AG09309 (cell line): Measurements from ENCODE around the gene GPR78.

ENCODE experiments used
- DNase-seq: peaks from one replicate; pipeline ENCODE4 v3.0.0-alpha.2; 2010; ENCODE audit warnings: low read depth
- H3K4me3 ChIP-seq: 2 replicates; pipeline ENCODE4 v1.5.1; 2011; ENCODE audit warnings: mild to moderate bottlenecking, low read depth, low read length, moderate library complexity; ENCODE audit not compliant: control insufficient read depth
- CTCF ChIP-seq: IDR thresholded peaks from 2 replicates; pipeline ENCODE4 v1.5.1; 2011; ENCODE audit warnings: mild to moderate bottlenecking, low read depth, low read length, inconsistent platforms; ENCODE audit not compliant: insufficient read depth, control insufficient read depth; ENCODE audit errors: missing control alignments

The GPR78 gene

GRCh38 chr4:8607603-8608481 is 27.6 kb downstream of the GPR78 start:
- no peak for DNase-seq
- peak; percentile 88 for TF ChIP-seq CTCF
- no peak overlapping the region for H3K4me3 ChIP-seq

- no peak for TF ChIP-seq CTCF
- no peak for DNase-seq
- no peak overlapping the region for H3K4me3 ChIP-seq
These were observed 28.7 kb downstream of the GPR78 start for GRCh38 chr4:8608714-8609391.

GRCh38 chr4:8609406-8609805 is 29.2 kb downstream of the GPR78 start:
- H3K4me3 ChIP-seq: no peak overlapping the region
- no peak for DNase-seq
- no peak for TF ChIP-seq CTCF

GRCh38 chr4:8609824-8610350 is 29.7 kb downstream of the GPR78 start:
- TF ChIP-seq CTCF: no peak
- no peak for DNase-seq
- H3K4me3 ChIP-seq: no peak overlapping the region

GRCh38 chr4:8610858-8611616 is 30.8 kb downstream of the GPR78 start:
- TF ChIP-seq CTCF: no peak
- no peak overlapping the region for H3K4me3 ChIP-seq
- no peak for DNase-seq

- DNase-seq: no peak
- TF ChIP-seq CTCF: no peak
- H3K4me3 ChIP-seq: no peak overlapping the region
These were observed 32.5 kb downstream of the GPR78 start for GRCh38 chr4:8612646-8613045.
